B cell (primary cell): ENCODE results near the gene CHST14. TPM values are rescaled to one million over a fixed set of nuclear protein-coding genes. Genes with fewer than 3 reads are reported as not detected.

Experiments used
- ATAC-seq: fragments of 200-7000 bp; cut with Tn5 transposase; one replicate; pipeline ENCODE4 v1.10.0; 2021; ENCODE audit warnings: low read depth, mild to moderate bottlenecking, moderate number of reproducible peaks, moderate library complexity
- CTCF ChIA-PET: fragments of 350-600 bp; sonication (Branson Sonifier 250); formaldehyde crosslinking; loops from one replicate; lab custom pipeline; 2021; ENCODE audit warnings: antibody characterized with exemption, inconsistent platforms; lab: Charles Lee
- POLR2A ChIA-PET: fragments of 350-600 bp; sonication (Branson Sonifier 250); formaldehyde crosslinking; loops from one replicate; lab custom pipeline; 2021; ENCODE audit warnings: antibody characterized with exemption; lab: Charles Lee
- DNase-seq: peaks from one replicate; pipeline ENCODE4 v3.0.0; 2013
- H2AFZ ChIP-seq: 2 replicates; pipeline ENCODE4 v1.6.1; 2012; ENCODE audit warnings: mild to moderate bottlenecking, low read depth, low read length; ENCODE audit not compliant: insufficient read depth, poor library complexity, severe bottlenecking
- H3K27ac ChIP-seq, 2 donors: 1 replicate in 1 of 2; 2 replicates in 1 of 2; pipeline ENCODE4 v1.5.1; 2012 to 2013; ENCODE audit warnings: low read length in 2 of 2, mild to moderate bottlenecking in 2 of 2, moderate library complexity in 1 of 2
- H3K27me3 ChIP-seq, 4 experiments: fragments of 200-600 bp in 1 of 4; sonication (generic) in 1 of 4; replicated peaks in 1 of 4; 1 replicate in 2 of 4; 2 replicates in 2 of 4; pipeline versions ENCODE4 v1.6.1 to v1.7.0; 2013 to 2016; ENCODE audit warnings: low read length in 3 of 4, mild to moderate bottlenecking in 2 of 4, mixed read lengths in 1 of 4, moderate library complexity in 1 of 4; ENCODE audit not compliant: insufficient read depth in 4 of 4, control insufficient read depth in 3 of 4; ENCODE audit errors: control extremely low read depth in 1 of 4
- H3K36me3 ChIP-seq, 2 experiments: replicated peaks in 1 of 2; 1 replicate in 1 of 2; 2 replicates in 1 of 2; pipeline versions ENCODE4 v1.6.1 to v1.7.1; 2013; ENCODE audit warnings: low read length in 1 of 2; ENCODE audit not compliant: insufficient read depth in 2 of 2, control insufficient read depth in 1 of 2; ENCODE audit errors: control extremely low read depth in 1 of 2, extremely low read depth in 1 of 2
- H3K4me1 ChIP-seq, 2 donors: fragments of 200-600 bp in 1 of 2; sonication (generic) in 1 of 2; 1 replicate in 1 of 2; 2 replicates in 1 of 2; pipeline versions ENCODE4 v1.5.1 to v1.6.1; 2013 to 2017; ENCODE audit warnings: low read length in 2 of 2; ENCODE audit not compliant: control insufficient read depth in 2 of 2, insufficient read depth in 2 of 2
- H3K4me2 ChIP-seq: replicated peaks from 2 replicates; pipeline ENCODE3; 2012; ENCODE audit warnings: mild to moderate bottlenecking, low read depth, low read length; ENCODE audit not compliant: poor library complexity, severe bottlenecking
- H3K4me3 ChIP-seq, 5 experiments: fragments of 200-600 bp in 1 of 5; sonication (generic) in 1 of 5; 1 replicate in 3 of 5; 2 replicates in 2 of 5; pipeline versions ENCODE4 v1.5.1 to v1.7.0; 2011 to 2016; ENCODE audit warnings: low read length in 4 of 5, mild to moderate bottlenecking in 4 of 5, low read depth in 2 of 5, control low read depth in 1 of 5, moderate library complexity in 1 of 5; ENCODE audit not compliant: insufficient read depth in 1 of 5; ENCODE audit errors: control extremely low read depth in 1 of 5, extremely low read depth in 1 of 5
- H3K79me2 ChIP-seq: fragments of 200-600 bp; sonication (generic); one replicate; pipeline ENCODE4 v1.6.0; 2016; ENCODE audit warnings: low read length; ENCODE audit not compliant: control insufficient read depth, insufficient read depth
- H3K9ac ChIP-seq: fragments of 200-600 bp; sonication (generic); 2 replicates; pipeline ENCODE4 v1.6.1; 2017; ENCODE audit warnings: mild to moderate bottlenecking, low read length, moderate library complexity
- H3K9me3 ChIP-seq, 3 donors: one replicate each; pipeline versions ENCODE4 v1.6.1 to v1.7.1; 2013; ENCODE audit warnings: low read length in 2 of 3; ENCODE audit not compliant: control insufficient read depth in 2 of 3, insufficient read depth in 1 of 3; ENCODE audit errors: control extremely low read depth in 1 of 3
- H4K20me1 ChIP-seq: 2 replicates; pipeline ENCODE4 v1.6.0; 2012; ENCODE audit warnings: mild to moderate bottlenecking, low read length; ENCODE audit not compliant: insufficient read depth, control insufficient read depth, poor library complexity, severe bottlenecking
- H3K27ac Mint-ChIP-seq: one replicate; pipeline ENCODE4 v1.8.0; 2021; ENCODE audit warnings: mixed read lengths
- H3K27me3 Mint-ChIP-seq: one replicate; pipeline ENCODE4 v1.8.0; 2021; ENCODE audit warnings: mixed read lengths
- H3K4me1 Mint-ChIP-seq: one replicate; pipeline ENCODE4 v1.8.0; 2021; ENCODE audit warnings: mixed read lengths
- H3K4me3 Mint-ChIP-seq: one replicate; pipeline ENCODE4 v1.8.0; 2021; ENCODE audit warnings: mixed read lengths
- H3K9me3 Mint-ChIP-seq: one replicate; pipeline ENCODE4 v1.8.0; 2022; ENCODE audit warnings: mixed read lengths; ENCODE audit not compliant: insufficient read depth
- EZH2 ChIP-seq: IDR thresholded peaks from 2 replicates; pipeline ENCODE4 v1.6.1; 2012; ENCODE audit warnings: borderline replicate concordance, low read depth, mild to moderate bottlenecking, moderate library complexity, low read length; ENCODE audit not compliant: insufficient read depth, poor library complexity, severe bottlenecking
- WGBS: methylation state at CpG from one replicate; pipeline ENCODE4 v1.1.5; 2013; ENCODE audit warnings: missing lambda C conversion rate; ENCODE audit not compliant: insufficient coverage; 5-methylcytosine and 5-hydroxymethylcytosine counted together
- intact Hi-C: fragments of 100-400 bp; cut with micrococcal nuclease; formaldehyde crosslinking; loops from one replicate; pipeline ENCODE4 v1.10.0; 2022
- polyA plus RNA-seq: library from polyadenylated mRNA; depleted of rRNA; stranded (reverse); fragments of >200 nt; gene quantifications from 2 replicates; pipeline ENCODE4 v1.2.3, GENCODE V29; 2012
- total RNA-seq, 2 donors: library from RNA; stranded (reverse); fragments of 120-200 nt in 1 of 2; gene quantifications; 1 replicate in 1 of 2; 2 replicates in 1 of 2; pipeline versions ENCODE4 v1.2.3 to v1.2.4, GENCODE V29; 2013 to 2022
- TF ChIP-seq, protein P1 (sequence below): fragments of 200-600 bp; IDR thresholded peaks from one replicate; pipeline ENCODE4 v1.8.0; 2022; ENCODE audit warnings: antibody characterized with exemption, mild to moderate bottlenecking

CHST14 gene
- total and polyA plus RNA-seq, 2 donors (not counting 1 experiment from before 2014, with no cell fraction given) = 5.7 to 16.7 TPM

DNA sequence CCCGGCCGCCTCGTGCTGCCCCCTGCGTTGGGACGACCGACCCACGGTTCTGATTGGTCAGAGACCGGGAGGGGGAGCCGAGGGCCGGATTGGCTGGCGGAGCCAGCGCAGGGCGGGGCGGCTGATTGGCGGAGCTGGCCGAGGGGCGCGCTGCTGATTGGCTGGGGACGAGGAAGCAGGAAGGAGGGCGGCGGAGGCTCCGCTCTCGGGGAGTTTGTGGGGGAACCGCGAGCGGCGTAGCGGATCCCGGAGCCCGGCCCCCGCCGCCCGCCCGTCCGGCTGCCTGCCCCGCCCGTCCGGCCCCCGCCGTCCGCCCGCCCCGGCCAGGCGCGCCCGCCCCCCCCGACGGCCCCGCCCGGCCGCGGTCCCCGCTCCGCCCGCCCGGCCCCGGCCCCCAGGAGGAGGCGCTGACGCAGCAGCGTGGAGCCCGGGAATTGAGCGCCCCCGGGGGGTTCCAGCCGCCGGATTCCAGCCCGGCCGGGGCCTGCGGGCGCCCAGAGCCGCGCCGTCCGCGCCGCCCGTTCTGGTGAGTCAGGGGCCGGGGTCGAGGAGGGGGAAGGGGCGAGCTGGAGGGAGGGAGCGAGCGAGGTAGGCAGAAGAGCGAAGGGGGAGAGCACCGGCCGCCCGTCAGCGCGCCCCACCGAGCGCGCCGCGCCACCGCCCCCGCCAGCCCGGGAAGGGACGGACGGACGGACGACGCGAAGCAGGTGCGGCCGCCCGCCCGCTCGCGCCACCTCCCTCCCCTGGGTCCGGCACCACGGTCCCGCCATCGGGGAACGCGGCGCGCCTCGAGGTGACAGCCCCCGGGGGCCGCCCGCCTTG lies 29.8 kb upstream of the CHST14 start, which contains the start of gene BAHD1:
Gene BAHD1, plus strand, starts transcription at position 211 of the 822 bp plus-strand sequence. CDS start 17,512 bp downstream, outside the sequence.
- H3K4me2 ChIP-seq = peak within 1 kb of the TSS; percentile 99
- H3K4me1 Mint-ChIP-seq = peaks cover 61% of the 10 kb centered on the region
- peaks cover 44% of the 10 kb centered on the region for H3K79me2 ChIP-seq
- WGBS = under 1% methylated on average over 118 of the region's 119 CpGs
- peak within 1 kb of the TSS; percentile 91 for H3K4me3 Mint-ChIP-seq
- peaks cover 0 to 2% of the 10 kb centered on the region in 2 experiments for H3K36me3 ChIP-seq
- peak within 1 kb of the TSS; percentile 15 to 80 (median 59) for H3K4me3 ChIP-seq
- H3K27ac ChIP-seq = peak within 1 kb of the TSS in 1 of 2 donors; percentile 48
- POLR2A ChIA-PET = interaction anchor here (0.7 to 1.9 kb wide), 4 partner anchors 35 to 604 kb away, joined by 3 to 9 read pairs (median 4); partner anchors contain the start of genes C15orf62, IVD and PLCB2
- TF ChIP-seq, protein P1, sequence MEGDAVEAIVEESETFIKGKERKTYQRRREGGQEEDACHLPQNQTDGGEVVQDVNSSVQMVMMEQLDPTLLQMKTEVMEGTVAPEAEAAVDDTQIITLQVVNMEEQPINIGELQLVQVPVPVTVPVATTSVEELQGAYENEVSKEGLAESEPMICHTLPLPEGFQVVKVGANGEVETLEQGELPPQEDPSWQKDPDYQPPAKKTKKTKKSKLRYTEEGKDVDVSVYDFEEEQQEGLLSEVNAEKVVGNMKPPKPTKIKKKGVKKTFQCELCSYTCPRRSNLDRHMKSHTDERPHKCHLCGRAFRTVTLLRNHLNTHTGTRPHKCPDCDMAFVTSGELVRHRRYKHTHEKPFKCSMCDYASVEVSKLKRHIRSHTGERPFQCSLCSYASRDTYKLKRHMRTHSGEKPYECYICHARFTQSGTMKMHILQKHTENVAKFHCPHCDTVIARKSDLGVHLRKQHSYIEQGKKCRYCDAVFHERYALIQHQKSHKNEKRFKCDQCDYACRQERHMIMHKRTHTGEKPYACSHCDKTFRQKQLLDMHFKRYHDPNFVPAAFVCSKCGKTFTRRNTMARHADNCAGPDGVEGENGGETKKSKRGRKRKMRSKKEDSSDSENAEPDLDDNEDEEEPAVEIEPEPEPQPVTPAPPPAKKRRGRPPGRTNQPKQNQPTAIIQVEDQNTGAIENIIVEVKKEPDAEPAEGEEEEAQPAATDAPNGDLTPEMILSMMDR = no peak
- no peak for TF ChIP-seq EZH2
- H3K9me3 ChIP-seq = peaks cover 0 to 7% (median 0%) of the 10 kb centered on the region in 3 donors
- peak within 1 kb of the TSS; percentile 76 for H3K9ac ChIP-seq
- H2AFZ ChIP-seq = peak within 1 kb of the TSS; percentile 89
- peaks cover 25% of the 10 kb centered on the region for H3K27me3 Mint-ChIP-seq
- CTCF ChIA-PET = interaction anchor here (1.0 to 1.4 kb wide), 6 partner anchors 9 to 154 kb away, joined by 3 to 4 read pairs (median 4); no protein-coding TSS in a partner anchor
- ATAC-seq (peak; percentile 90), DNase-seq (peak; percentile 94)
- peaks cover 44% of the 10 kb centered on the region for H4K20me1 ChIP-seq
- peaks cover 0 to 35% (median 15%) of the 10 kb centered on the region in 4 experiments for H3K27me3 ChIP-seq
- H3K4me1 ChIP-seq = peaks cover 37 to 44% of the 10 kb centered on the region in 2 donors
- no peaks in the 10 kb centered on the region for H3K9me3 Mint-ChIP-seq
- intact Hi-C loops = loop anchor here (1.0 to 5.0 kb wide), 7 partner anchors 30 to 151 kb away; partner anchors contain the start of genes CCDC32, DISP2, IVD and KNL1
- H3K27ac Mint-ChIP-seq = peak within 1 kb of the TSS; percentile 89
